Measurements from ENCODE around the gene PRR12.

The PRR12 gene

DNA sequence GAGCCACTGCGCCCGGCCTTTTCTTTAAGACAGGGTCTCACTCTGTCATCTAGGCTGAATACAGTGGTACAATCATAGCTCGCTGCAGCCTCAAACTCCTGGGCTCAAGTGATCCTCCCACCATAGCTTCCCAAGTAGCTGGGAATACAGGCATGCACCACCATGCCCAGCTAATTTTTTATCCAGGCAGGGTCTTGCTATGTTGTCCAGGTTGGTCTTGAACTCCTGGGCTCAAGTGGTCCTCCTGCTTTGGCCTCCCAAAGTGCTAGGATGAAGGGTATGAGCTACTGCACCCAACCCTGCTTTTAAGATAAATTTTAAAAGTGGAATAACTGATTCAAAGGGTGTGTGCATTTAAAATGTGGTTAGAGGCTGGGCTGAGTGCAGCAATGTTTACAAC is 24.7 kb upstream of the PRR12 start:
- DNase-seq, result no peak

GRCh38 chr19:49567861-49568441 is 23.0 kb upstream of the PRR12 start:
- DNase-seq, result no peak

DNA sequence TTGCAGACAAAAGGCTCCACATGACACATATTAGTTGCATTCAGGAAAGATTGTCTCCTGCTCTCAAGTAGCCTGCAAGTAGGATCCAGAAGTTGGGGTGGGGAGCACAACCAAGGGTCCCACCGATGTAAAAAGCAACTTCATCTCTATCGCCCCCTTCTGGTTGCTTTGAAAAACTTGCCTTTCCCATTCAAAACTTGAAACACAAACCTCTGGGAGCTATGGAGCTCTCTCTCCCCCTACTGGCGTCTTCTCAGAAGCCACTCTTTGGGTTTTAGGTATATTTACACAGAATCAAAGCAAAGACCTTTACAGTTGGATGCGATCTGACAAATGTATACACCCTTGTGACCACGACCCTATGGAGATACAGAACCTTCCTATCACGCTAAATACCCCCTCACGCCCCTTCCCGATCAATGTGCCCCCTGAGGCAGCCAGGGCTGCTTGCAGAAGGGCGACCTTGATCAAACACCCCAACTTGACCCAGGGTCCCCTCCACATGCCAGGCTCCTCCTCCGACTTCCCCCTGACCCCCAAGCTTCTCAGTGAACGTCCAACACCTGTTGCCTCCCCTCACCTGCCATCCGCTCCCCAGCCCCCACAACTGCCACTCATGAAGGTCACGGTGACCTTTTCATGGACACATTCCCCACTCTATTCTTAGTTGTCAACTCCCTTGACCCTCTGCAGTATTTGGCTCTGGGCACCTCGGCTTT is 20.7 kb upstream of the PRR12 start:
- no peak for DNase-seq

DNA sequence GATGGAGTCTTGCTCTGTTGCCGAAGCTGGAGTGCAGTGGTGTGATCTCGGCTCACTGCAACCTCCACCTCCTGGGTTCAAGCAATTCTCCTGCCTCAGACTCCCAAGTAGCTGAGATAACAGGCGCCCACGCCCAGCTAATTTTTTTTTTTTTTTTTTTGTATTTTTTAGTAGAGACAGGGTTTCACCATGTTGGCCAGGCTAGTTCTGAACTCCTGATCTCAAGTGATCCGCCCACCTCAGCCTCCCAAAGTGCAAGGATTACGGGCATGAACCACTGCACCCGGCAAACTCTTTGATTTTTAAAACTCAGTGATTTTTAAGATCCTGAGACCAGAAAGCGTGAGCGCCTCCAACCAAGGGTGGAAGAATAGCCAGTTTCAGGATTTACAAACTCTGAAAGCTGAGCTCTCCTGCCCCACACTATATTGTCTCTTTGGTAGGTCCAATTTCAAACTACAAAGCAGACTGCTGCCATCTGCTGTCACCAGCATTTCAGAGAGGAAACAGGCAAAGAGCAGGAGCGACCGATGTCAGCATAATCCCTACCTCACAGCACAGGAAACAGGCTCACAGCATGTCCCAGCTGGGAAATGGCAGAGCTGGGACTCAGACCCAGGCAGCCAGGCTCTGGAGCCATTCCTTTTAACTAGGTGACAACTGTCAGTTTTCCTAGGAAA is 19.8 kb upstream of the PRR12 start:
- DNase-seq, result no peak

GRCh38 chr19:49573009-49573408 is 18.0 kb upstream of the PRR12 start:
- DNase-seq, result no peak

DNA sequence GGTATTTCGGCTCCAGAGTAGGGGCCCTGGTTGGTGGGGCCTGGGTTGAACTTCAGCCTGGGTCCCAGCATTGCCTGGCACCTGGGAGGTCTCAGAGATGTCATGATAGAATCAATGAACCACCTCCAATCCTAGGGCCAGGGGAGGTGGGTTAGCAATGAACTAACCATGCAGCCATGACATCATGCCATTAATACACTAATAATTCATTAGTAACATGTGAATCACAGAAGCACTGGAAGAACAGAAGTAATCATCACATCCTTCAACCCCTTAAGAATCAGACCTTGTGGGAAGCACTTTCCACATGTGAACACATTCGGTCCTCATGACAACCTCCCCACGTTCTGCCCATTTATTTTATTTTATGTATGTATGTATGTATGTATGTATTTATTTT is 17.6 kb upstream of the PRR12 start:
- DNase-seq, result no peak

DNA sequence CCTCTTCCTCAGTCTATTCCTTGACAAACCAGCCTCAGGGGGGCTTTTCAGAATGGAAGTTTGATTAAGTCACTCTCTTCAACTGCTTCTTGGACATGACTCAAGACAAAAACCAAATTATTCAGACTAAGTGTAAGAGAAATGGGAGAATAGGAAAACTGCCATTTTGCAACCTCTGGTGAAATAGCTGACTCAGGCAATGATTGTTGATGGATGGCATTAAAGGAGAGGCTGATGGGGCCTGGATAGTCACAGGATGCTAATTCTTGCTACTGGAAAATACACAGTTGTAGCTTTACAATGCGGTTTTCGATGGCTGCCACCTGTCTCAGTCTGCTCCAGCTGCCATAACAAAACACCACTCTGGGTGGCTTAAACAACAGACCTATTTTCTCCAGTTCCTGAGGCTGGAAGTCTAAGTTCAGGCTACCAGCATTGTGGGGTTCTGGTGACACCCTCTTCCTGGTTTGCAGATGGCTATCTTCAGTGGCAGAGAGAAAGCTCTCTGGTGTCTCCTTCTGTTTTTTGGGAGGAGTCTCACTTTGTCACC is 16.7 kb upstream of the PRR12 start:
- DNase-seq, result no peak

DNA sequence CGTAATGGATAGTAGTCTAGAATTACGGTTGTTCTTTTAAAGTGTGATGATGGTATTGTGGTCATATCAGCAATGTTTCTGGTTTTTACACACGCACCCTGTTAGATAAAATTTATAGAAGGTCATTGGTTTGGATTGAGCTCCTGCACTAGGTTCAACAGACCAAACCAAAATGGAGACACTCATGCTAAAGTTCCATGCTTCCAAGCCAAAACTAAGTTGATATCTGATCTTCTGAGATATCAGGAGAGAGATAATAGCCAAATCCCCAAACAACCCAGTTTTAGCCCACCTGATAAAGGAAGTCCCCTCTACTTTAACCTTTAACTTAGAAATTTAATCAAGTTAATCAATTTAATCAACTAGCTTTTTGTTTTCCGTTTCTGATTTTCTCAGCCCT is 11.8 kb upstream of the PRR12 start:
- no peak for DNase-seq

- DNase-seq, result no peak
These were observed 11.1 kb upstream of the PRR12 start for GRCh38 chr19:49579947-49580263.

DNA sequence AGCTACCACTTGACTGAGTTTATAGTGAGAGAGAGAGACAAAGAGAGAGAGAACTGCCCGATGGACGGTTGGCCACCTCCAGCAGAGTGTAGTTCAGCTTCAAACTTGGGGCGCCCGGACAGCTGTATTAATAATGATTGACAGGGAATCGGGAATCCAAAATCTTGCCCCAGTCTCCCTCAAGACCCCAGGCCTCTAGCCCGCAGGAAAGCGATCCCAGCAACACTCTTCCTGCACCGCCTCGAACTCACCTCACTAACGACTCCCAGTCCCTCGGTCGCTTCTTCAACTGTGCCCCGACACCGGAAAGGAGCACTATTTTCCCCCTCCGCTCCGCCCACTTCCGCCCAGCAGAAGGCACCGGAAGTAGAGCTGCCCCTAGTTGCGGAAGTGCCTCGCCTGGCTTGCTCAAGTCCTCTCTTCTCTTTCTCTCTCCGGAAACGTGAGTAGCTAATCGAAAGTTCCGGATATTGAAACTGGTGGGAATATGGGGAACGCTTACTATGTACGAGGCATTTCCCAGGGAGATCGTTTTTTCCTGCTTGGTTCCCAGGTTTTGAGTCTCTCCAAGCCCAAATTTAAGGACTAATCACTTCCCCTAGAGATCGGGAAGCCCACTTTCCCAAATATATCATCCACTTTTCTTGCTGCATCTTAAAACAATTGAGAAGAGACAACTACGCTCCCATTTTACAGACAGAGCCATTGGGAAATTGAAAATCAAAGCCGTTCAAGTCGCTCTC is 10.5 kb upstream of the PRR12 start, which contains the start of gene NOSIP:
NOSIP (minus strand) TSS at position 293 of the 743 bp plus-strand sequence. CDS start 19,865 bp downstream, outside the sequence.
- peak; percentile 93 for DNase-seq

- no peak for DNase-seq
These were observed 9.9 kb upstream of the PRR12 start, which contains the start of gene PRRG2 for GRCh38 chr19:49581007-49581508. TSS of gene PRRG2 (plus strand) at chr19:49581316. CDS start at chr19:49583220, 1,904 bp downstream.

DNA sequence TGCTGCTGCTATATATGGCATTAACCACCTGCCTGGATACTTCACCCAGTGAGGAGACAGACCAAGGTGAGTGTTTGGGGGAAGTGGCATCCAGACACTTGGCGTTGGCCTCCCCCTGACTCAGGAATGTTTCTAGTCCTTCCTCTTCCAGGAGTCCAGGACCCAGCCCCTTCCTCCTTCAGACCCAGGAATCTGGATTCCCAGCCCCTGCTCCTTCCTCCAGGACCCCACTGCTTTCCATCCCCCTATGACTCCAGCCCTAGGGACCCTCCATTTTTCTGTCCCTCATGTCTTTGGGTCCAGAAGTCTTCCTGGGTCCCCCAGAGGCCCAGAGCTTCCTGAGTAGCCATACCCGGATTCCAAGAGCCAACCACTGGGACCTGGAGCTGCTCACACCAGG is 7.7 kb upstream of the PRR12 start:
- no peak for DNase-seq

GRCh38 chr19:49585023-49585422 is 6.0 kb upstream of the PRR12 start:
- no peak for DNase-seq

DNA sequence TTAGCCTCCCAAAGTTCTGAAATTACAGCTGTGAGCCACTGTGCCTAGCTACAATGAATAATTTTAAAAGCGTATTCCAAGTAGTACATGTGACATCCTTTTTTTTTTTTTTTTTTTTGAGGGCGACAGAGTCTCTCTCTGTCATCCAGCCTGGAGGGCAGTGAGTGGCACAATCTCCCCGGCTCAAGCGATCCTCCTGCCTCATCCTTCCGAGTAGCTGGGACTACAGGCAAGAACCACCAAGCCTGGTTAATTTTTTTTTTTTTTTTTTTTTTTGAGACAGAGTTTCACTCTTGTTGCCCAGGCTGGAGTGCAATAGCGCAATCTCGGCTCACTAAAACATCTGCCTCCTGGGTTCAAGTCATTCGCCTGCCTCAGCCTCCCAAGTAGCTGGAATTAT is 3.8 kb upstream of the PRR12 start:
- no peak for DNase-seq

DNA sequence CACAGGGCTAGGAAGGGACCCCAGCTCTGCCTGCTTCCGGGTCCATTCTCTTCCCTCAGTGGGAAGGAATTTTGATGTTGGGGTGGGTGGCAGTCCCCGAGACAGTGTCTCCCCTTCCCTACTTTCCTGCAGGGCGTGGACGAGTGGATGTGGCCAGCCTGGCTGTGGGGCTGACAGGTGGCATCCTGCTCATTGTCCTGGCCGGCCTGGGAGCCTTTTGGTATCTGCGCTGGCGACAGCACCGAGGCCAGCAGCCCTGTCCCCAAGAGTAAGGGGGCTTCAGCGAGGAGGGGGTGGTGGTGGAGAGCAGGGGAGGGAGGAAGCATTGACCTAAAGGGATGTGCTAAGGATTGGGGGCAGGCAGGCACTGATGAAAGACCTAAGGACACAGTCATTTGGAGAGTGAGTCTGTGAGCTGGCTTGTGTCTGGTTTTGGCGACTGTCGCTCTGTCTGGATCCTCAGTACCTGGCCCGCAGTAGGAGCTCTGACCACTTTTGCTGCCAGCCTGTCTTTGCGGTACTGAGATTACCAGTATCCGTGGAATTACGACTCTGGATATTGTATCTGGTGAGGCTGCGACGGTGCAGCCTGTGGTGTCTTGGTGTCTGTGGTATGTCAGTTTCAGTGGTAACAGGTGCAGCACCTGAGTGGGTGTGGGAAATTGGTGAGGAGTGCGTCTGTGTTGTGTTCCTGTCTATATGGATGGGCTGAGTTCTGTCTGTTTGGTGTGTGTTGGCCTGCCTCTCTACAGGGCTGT is 2.4 kb upstream of the PRR12 start:
- peak; percentile 42 for DNase-seq

DNA sequence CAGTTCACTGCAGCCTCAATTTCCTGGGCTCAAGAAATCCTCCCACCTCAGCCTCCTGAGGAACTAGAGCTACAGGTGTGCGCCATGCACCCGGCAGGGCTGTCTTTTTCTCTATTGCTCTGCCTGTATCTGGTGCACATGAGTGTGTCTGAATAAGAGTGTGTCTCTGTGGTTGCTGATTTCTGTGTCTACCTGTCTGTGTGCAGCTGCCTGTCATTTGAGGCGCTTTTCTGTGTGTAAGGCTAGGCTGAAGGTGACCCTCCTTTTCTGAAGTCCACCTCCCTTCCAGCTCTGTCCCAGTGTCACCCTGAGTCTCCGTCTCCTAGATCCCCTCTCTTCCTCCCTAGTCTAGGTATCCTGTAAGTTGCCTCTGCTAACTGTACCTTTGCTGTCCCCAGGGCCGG is 1.5 kb upstream of the PRR12 start:
- no peak for DNase-seq

DNA sequence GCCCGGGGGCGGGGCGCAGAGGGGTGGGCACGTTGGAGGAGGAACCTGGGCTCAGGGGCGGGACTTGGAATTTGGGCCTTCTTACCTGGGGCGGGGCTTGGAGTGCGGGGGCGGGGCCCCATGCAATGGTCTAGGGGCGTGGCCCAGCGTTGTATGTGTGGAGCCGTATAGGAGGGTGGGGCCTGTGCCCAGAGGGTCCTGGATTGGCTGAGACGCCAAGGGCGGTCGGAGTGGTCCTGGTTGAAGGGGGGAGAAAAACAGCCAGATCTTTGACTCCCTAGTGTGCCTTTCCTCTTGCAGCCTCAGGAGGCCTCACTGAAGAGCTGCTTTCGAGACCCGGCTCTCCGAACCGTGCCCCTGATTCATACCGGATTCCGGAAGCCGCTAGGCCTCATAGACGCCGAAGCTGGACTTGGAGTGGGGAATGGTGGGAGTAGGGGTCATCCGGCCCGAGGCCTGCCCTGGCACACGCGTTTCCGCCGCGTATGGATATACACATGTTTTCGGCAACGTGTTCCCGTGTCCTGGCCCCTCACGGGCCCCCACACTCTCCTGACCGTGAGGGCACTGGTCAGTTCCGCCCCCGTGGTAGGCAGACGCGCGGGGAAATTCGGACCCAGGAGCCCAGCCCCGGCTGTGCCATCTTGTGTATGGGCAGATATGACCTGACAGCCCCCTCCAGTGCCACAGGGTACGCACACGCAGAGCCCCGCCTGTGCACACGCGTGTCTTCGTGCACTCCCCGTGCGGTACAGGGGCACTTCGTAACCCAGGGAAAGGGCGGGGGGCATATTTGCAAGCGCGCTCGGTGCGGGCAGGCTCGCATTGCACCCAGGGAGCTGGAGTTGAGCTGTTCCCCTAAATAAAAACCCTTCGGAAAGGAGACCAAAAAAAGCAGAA is 661 bp upstream of the PRR12 start:
- DNase-seq, result peak; percentile 87

DNA sequence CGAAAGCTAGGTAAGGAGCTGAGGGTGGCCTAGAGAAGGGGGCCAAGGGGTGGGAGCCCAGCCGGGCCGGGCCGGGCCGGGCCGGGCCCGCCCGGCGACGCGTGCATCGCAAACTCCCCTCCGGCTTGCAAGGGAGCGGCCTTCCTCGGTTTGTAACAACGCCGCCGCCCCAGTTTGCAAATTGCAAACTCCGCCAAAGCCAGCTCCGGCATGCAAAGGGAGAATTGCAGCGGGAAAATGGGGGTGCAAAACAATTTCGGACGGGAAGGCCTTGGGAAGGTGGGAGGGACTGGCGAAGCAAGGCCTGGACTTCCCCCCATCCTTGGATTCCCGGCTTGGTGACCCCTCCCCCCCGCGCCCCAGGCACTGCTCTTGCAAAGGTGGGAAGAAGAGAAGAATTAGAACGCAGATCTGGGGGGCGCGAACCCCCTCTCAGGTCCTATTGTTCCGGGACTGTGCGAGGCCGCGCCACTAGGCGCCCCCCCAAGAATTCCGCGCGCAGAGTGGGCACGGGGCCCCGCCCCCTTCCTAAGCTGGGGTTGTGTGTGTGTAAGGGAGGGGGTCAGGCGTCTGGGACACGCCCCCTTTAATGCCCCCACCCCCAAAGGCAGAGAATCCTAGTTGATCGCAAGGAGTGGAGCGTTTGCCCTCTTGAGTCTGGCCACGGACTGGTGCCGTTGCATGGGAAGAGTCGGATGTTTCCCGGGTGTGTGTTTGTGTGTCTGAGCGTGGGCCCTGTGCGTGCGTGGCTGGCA is 926 bp downstream of the PRR12 start:
- no peak for DNase-seq

- DNase-seq, result no peak
These were observed 1.7 kb downstream of the PRR12 start for GRCh38 chr19:49592486-49593232.

All from activated CD4-positive, CD25-positive, alpha-beta regulatory T cell treated with anti-CD3 and anti-CD28 coated beads, Interleukin-2, amount 50 U/mL, for 72 hours (primary cell).